Measurements from ENCODE around the gene PIPOX. TPM values are rescaled to one million over a fixed set of nuclear protein-coding genes. Genes with fewer than 3 reads are reported as not detected.

Gene PIPOX
- total and polyA plus RNA-seq, 8 donors, result 1.1 to 3.3 (median 2.2) TPM

GRCh38 chr17:29100296-29100695 is 57.4 kb downstream of the PIPOX start:
- Histone ChIP-seq H3K36me3 (peaks cover 0 to 100% of the 10 kb centered on the region in 2 donors), H3K27ac (no peak overlapping the region), H3K4me3 (no peak overlapping the region), H3K9me3 (no peaks in the 10 kb centered on the region), H3K27me3 (no peaks in the 10 kb centered on the region), H3K4me1 (no peaks in the 10 kb centered on the region)
- TF ChIP-seq, protein P1, sequence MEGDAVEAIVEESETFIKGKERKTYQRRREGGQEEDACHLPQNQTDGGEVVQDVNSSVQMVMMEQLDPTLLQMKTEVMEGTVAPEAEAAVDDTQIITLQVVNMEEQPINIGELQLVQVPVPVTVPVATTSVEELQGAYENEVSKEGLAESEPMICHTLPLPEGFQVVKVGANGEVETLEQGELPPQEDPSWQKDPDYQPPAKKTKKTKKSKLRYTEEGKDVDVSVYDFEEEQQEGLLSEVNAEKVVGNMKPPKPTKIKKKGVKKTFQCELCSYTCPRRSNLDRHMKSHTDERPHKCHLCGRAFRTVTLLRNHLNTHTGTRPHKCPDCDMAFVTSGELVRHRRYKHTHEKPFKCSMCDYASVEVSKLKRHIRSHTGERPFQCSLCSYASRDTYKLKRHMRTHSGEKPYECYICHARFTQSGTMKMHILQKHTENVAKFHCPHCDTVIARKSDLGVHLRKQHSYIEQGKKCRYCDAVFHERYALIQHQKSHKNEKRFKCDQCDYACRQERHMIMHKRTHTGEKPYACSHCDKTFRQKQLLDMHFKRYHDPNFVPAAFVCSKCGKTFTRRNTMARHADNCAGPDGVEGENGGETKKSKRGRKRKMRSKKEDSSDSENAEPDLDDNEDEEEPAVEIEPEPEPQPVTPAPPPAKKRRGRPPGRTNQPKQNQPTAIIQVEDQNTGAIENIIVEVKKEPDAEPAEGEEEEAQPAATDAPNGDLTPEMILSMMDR (IDR thresholded peaks at IDR 0.05), result no peak
- ATAC-seq (no peak), DNase-seq (peak in 2 of 4 donors; percentile 17 to 59)
- intact Hi-C loops (cut with DNase I), result no loop called here

DNA sequence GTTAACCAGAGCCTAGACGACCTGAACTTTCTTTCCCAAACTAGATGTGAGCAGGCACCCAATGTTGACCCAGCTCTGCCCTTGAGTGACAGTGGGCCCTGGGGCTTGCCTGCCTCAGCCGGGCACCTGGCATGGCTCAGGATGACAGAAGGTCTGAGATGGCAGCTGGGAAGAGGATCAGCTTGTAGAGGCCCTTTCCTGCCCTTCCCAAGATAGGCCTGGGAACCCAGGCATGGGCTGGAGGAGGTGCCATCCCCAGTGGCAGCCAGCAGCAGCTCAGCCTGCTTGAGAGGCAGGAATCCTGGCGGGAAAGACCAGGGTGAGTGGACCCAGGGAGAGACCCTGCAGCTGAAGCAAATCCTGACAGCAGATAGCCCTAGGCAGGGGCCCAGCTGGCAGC is 59.1 kb downstream of the PIPOX start:
- H3K9me3 ChIP-seq, result no peaks in the 10 kb centered on the region
- H3K27ac ChIP-seq, result no peak overlapping the region
- no peaks in the 10 kb centered on the region for H3K27me3 ChIP-seq
- DNase-seq (no peak), ATAC-seq (no peak)
- no peak overlapping the region for H3K4me3 ChIP-seq
- TF ChIP-seq, protein P1 (IDR thresholded peaks at IDR 0.05), result no peak
- intact Hi-C loops (cut with DNase I), result no loop called here
- peaks cover 0 to 5% of the 10 kb centered on the region in 2 donors for H3K4me1 ChIP-seq
- H3K36me3 ChIP-seq, result peaks cover 0 to 100% of the 10 kb centered on the region in 2 donors

- peaks cover 0 to 96% of the 10 kb centered on the region in 2 donors for H3K36me3 ChIP-seq
- DNase-seq (no peak), ATAC-seq (no peak)
- intact Hi-C loops (cut with DNase I), result no loop called here
- no peaks in the 10 kb centered on the region for H3K9me3 ChIP-seq
- TF ChIP-seq, protein P1 (IDR thresholded peaks at IDR 0.05), result no peak
- peaks cover 0 to 9% of the 10 kb centered on the region in 2 donors for H3K4me1 ChIP-seq
- no peak overlapping the region for H3K27ac ChIP-seq
- no peaks in the 10 kb centered on the region for H3K27me3 ChIP-seq
- H3K4me3 ChIP-seq, result no peak overlapping the region
These were observed 59.8 kb downstream of the PIPOX start for GRCh38 chr17:29102741-29103181.

GRCh38 chr17:29103341-29103740 is 60.4 kb downstream of the PIPOX start:
- no peak overlapping the region for H3K4me3 ChIP-seq
- no peaks in the 10 kb centered on the region for H3K27me3 ChIP-seq
- TF ChIP-seq, protein P1 (IDR thresholded peaks at IDR 0.05), result no peak
- peaks cover 0 to 96% of the 10 kb centered on the region in 2 donors for H3K36me3 ChIP-seq
- DNase-seq, result no peak
- intact Hi-C loops (cut with DNase I), result no loop called here
- H3K27ac ChIP-seq, result no peak overlapping the region
- no peaks in the 10 kb centered on the region for H3K9me3 ChIP-seq
- H3K4me1 ChIP-seq, result peaks cover 3 to 15% of the 10 kb centered on the region in 2 donors
- no peak for ATAC-seq

Other genes starting within 250 kb of the PIPOX start
- gene FAM222B, start 200.4 kb upstream of the PIPOX start, total RNA-seq, result 10 to 100 TPM; 16.5 to 25.4 TPM
- gene FAM222B, start 200.4 kb upstream of the PIPOX start, polyA plus RNA-seq (ENCODE audit: insufficient read length in 6 of 6), result 10 to 100 TPM; 18.4 to 21.0 (median 19.6) TPM
- 10 to 100 TPM; 30.0 to 33.4 TPM for gene ERAL1, start 188.1 kb upstream of the PIPOX start, total RNA-seq
- 10 to 100 TPM; 63.5 to 70.1 (median 65.6) TPM for gene ERAL1, start 188.1 kb upstream of the PIPOX start, polyA plus RNA-seq (ENCODE audit: insufficient read length in 6 of 6)
- 100 to 1,000 TPM in 1 of 2 donors, 10 to 100 TPM in 1; 95.7 to 171 TPM for gene FLOT2, start 145.4 kb upstream of the PIPOX start, total RNA-seq
- gene FLOT2, start 145.4 kb upstream of the PIPOX start, polyA plus RNA-seq (ENCODE audit: insufficient read length in 6 of 6), result 10 to 100 TPM; 66.3 to 81.5 (median 75.1) TPM
- 10 to 100 TPM in 1 of 2 donors, 1 to 10 TPM in 1; 8.8 to 16.9 TPM for gene DHRS13, start 140.1 kb upstream of the PIPOX start, total RNA-seq
- 1 to 10 TPM; 5.2 to 7.9 (median 6.5) TPM for gene DHRS13, start 140.1 kb upstream of the PIPOX start, polyA plus RNA-seq (ENCODE audit: insufficient read length in 6 of 6)
- gene PHF12, start 91.6 kb upstream of the PIPOX start, total RNA-seq, result 10 to 100 TPM; 32.1 to 45.8 TPM
- gene PHF12, start 91.6 kb upstream of the PIPOX start, polyA plus RNA-seq (ENCODE audit: insufficient read length in 6 of 6), result 10 to 100 TPM; 48.2 to 68.7 (median 60.7) TPM
- under 1 TPM in 1 of 2 donors, not detected in 1; 0.09 TPM for gene SEZ6, start 37.1 kb upstream of the PIPOX start, total RNA-seq
- gene SEZ6, start 37.1 kb upstream of the PIPOX start, polyA plus RNA-seq (ENCODE audit: insufficient read length in 6 of 6), result 1 to 10 TPM in 1 of 6 donors, under 1 TPM in 5; 0.43 to 1.2 (median 0.87) TPM
- 10 to 100 TPM; 55.9 to 58.3 TPM for gene MYO18A, start 137.3 kb downstream of the PIPOX start, total RNA-seq
- gene MYO18A, start 137.3 kb downstream of the PIPOX start, polyA plus RNA-seq (ENCODE audit: insufficient read length in 6 of 6), result 10 to 100 TPM; 37.0 to 46.1 (median 39.3) TPM
- not detected for gene CRYBA1, start 203.7 kb downstream of the PIPOX start, total RNA-seq
- gene CRYBA1, start 203.7 kb downstream of the PIPOX start, polyA plus RNA-seq (ENCODE audit: insufficient read length in 6 of 6), result not detected

Data from left lung (tissue), 10 donors.